ENCODE results near the gene ARGLU1. TPM values are rescaled to one million over a fixed set of nuclear protein-coding genes. Genes with fewer than 3 reads are reported as not detected.

ARGLU1 gene
- total RNA-seq, 3 donors from 2014 or later: 122 to 181 (median 136) TPM

DNA sequence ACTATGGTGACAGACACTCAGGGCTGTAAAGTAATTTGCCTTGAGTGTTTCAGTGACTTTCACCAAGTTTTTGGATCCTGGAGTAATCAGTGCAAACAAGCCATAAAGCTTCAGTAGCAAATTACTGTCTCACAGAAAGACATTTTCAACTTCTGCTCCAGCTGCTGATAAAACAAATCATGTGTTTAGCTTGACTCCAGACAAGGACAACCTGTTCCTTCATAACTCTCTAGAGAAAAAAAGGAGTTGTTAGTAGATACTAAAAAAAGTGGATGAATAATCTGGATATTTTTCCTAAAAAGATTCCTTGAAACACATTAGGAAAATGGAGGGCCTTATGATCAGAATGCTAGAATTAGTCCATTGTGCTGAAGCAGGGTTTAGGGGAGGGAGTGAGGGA is 9.4 kb downstream of the ARGLU1 start:
- Histone ChIP-seq H3K27ac (no peak overlapping the region), H3K27me3 (no peaks in the 10 kb centered on the region), H3K4me3 (no peak overlapping the region), H3K4me1 (peaks cover 0 to 8% of the 10 kb centered on the region in 2 donors), H3K9me3 (no peaks in the 10 kb centered on the region), H3K36me3 (no peaks in the 10 kb centered on the region)
- intact Hi-C loops (cut with DNase I; ENCODE audit: low total_unique reads): no loop called here
- TF ChIP-seq, protein P1, sequence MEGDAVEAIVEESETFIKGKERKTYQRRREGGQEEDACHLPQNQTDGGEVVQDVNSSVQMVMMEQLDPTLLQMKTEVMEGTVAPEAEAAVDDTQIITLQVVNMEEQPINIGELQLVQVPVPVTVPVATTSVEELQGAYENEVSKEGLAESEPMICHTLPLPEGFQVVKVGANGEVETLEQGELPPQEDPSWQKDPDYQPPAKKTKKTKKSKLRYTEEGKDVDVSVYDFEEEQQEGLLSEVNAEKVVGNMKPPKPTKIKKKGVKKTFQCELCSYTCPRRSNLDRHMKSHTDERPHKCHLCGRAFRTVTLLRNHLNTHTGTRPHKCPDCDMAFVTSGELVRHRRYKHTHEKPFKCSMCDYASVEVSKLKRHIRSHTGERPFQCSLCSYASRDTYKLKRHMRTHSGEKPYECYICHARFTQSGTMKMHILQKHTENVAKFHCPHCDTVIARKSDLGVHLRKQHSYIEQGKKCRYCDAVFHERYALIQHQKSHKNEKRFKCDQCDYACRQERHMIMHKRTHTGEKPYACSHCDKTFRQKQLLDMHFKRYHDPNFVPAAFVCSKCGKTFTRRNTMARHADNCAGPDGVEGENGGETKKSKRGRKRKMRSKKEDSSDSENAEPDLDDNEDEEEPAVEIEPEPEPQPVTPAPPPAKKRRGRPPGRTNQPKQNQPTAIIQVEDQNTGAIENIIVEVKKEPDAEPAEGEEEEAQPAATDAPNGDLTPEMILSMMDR (IDR thresholded peaks at IDR 0.05): no peak
- TF ChIP-seq POLR2A (IDR thresholded peaks at IDR 0.05) (no peak), POLR2AphosphoS5 (IDR thresholded peaks at IDR 0.05) (no peak)
- DNase-seq (ENCODE audit: low spot score in 2 of 2): no peak

DNA sequence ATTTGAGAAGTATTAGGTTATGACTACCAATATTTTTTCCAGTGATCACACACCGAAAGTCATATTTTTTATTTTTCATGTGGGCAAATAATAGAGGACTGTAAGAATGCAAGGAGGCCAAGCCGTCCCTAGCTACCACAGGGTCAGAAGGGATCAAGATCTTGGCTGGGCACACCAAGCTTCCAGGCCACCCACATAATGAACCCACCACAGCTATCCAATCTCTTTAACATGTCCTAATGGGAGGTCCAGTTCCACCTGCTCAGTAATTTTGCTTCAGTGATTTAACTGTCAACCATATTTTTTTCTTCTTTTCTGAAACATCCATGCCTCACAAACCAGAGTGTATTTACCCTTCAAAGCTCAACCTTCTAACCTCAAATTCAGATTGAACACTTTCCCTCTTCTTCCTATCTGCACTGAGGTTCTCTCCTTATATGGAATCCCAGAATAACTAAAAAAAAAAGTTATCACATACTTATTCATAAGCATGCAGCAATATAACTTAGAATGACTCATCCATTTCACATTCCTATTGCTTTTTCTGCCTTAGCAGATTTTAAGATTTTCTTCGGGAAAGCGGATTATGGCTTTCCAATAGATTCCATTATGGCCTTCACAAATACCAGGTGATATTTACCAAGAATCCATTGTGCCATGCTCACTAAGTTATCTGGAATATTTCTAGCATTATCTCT is 12.2 kb downstream of the ARGLU1 start:
- Histone ChIP-seq H3K9me3 (no peaks in the 10 kb centered on the region), H3K36me3 (no peaks in the 10 kb centered on the region), H3K27ac (no peak overlapping the region), H3K4me3 (no peak overlapping the region), H3K27me3 (no peaks in the 10 kb centered on the region), H3K4me1 (no peaks in the 10 kb centered on the region)
- DNase-seq (ENCODE audit: low spot score in 2 of 2): no peak
- intact Hi-C loops (cut with DNase I; ENCODE audit: low total_unique reads): no loop called here
- no peak for TF ChIP-seq POLR2AphosphoS5 (IDR thresholded peaks at IDR 0.05)
- TF ChIP-seq POLR2A (IDR thresholded peaks at IDR 0.05): no peak
- TF ChIP-seq, protein P1 (IDR thresholded peaks at IDR 0.05): no peak

GRCh38 chr13:106551751-106552150 is 16.2 kb downstream of the ARGLU1 start:
- intact Hi-C loops (cut with DNase I; ENCODE audit: low total_unique reads): no loop called here
- H3K27me3 ChIP-seq: no peaks in the 10 kb centered on the region
- no peak overlapping the region for H3K4me3 ChIP-seq
- no peak for DNase-seq (ENCODE audit: low spot score in 2 of 2)
- H3K36me3 ChIP-seq: no peaks in the 10 kb centered on the region
- no peaks in the 10 kb centered on the region for H3K9me3 ChIP-seq
- H3K4me1 ChIP-seq: no peaks in the 10 kb centered on the region
- TF ChIP-seq, protein P1 (IDR thresholded peaks at IDR 0.05): no peak
- TF ChIP-seq POLR2A (IDR thresholded peaks at IDR 0.05): no peak
- no peak overlapping the region for H3K27ac ChIP-seq

DNA sequence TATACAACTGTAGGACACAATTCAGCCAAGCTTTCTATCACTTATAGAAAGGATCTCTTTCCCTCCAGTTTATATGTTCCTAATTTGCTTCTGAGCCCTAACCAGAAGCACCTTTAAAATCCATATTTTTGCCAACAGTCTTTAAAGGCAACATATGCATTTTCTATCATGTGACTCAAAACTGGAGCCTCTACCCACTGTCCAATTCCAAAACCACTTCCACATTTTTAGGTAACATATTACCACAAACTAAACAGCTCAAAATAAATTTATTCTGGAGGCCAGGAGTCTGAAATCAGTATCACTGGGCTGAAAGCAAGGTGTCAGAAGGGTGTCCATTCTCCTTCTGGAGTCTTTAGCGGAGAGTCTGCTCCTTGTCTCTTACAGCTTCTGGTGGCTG is 16.6 kb downstream of the ARGLU1 start:
- Histone ChIP-seq H3K27me3 (no peaks in the 10 kb centered on the region), H3K36me3 (no peaks in the 10 kb centered on the region), H3K4me3 (no peak overlapping the region), H3K9me3 (no peaks in the 10 kb centered on the region), H3K4me1 (no peaks in the 10 kb centered on the region), H3K27ac (no peak overlapping the region)
- no peak for TF ChIP-seq POLR2A (IDR thresholded peaks at IDR 0.05)
- intact Hi-C loops (cut with DNase I; ENCODE audit: low total_unique reads): no loop called here
- no peak for DNase-seq (ENCODE audit: low spot score in 2 of 2)

DNA sequence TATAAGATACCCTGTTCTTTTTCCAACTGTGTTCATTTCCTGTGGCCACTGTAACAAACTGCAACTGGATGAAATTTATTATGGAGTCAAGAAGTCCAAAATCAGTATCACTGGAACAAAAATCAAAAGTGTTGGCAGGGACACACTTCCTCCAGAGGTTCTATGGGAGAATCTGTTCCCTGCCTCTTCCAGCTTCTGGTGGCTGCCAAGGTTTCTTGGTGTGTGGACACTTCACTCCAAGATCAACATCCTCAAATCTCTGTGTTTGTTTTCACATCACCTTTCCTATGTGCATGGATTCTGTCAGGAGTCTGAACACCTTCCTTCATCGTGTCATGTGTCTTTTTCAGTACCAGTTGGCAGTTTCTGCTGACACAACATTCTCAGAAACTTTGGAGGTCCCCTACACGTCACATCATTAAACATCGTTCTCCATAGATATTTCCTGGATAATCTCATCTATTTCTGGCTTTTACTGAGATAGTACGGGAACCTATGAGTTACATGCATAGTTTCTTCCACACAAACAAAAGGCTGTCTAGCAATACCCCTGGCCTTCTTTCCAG is 17.3 kb downstream of the ARGLU1 start:
- no peaks in the 10 kb centered on the region for H3K4me1 ChIP-seq
- intact Hi-C loops (cut with DNase I; ENCODE audit: low total_unique reads): no loop called here
- H3K27me3 ChIP-seq: no peaks in the 10 kb centered on the region
- no peaks in the 10 kb centered on the region for H3K9me3 ChIP-seq
- TF ChIP-seq POLR2A (IDR thresholded peaks at IDR 0.05) (no peak), POLR2AphosphoS5 (IDR thresholded peaks at IDR 0.05) (no peak)
- TF ChIP-seq, protein P1 (IDR thresholded peaks at IDR 0.05): no peak
- no peaks in the 10 kb centered on the region for H3K36me3 ChIP-seq
- DNase-seq (ENCODE audit: low spot score in 2 of 2): no peak
- H3K27ac ChIP-seq: no peak overlapping the region
- no peak overlapping the region for H3K4me3 ChIP-seq

Measured in breast epithelium (tissue), 4 donors.